ENCODE measurements around the gene SUB1. TPM values are rescaled to one million over a fixed set of nuclear protein-coding genes. Genes with fewer than 3 reads are reported as not detected.
"Not testable (repeated sequence)": the region's sequence is repeated elsewhere in the genome, so short reads cannot be mapped to it uniquely, and the experiment has no call there.

SUB1 gene
- total RNA-seq, 1 donor from 2014 or later = 404 TPM

GRCh38 chr5:32573481-32573854, 11.9 kb upstream of the SUB1 start:
- H3K4me3 Mint-ChIP-seq (ENCODE audit: low read depth); H3K27me3 Mint-ChIP-seq (ENCODE audit: low read depth); H3K4me1 Mint-ChIP-seq (ENCODE audit: low read depth); DNase-seq (ENCODE audit: low spot score); H3K9me3 Mint-ChIP-seq; H3K27ac Mint-ChIP-seq; intact Hi-C loops (cut with micrococcal nuclease): not testable (repeated sequence)
- peaks cover 13% of the 10 kb centered on the region for H3K36me3 Mint-ChIP-seq (ENCODE audit: low read depth)

GRCh38 chr5:32574540-32575175, 10.7 kb upstream of the SUB1 start:
- Mint-ChIP-seq H3K4me3 (ENCODE audit: low read depth) (no peak overlapping the region), H3K27me3 (ENCODE audit: low read depth) (no peaks in the 10 kb centered on the region), H3K9me3 (no peaks in the 10 kb centered on the region), H3K27ac (no peak overlapping the region), H3K4me1 (ENCODE audit: low read depth) (peaks cover 1% of the 10 kb centered on the region), H3K36me3 (ENCODE audit: low read depth) (peaks cover 8% of the 10 kb centered on the region)
- intact Hi-C loops (cut with micrococcal nuclease) = no loop called here
- no peak for DNase-seq (ENCODE audit: low spot score)

- peaks cover 4% of the 10 kb centered on the region for H3K36me3 Mint-ChIP-seq (ENCODE audit: low read depth)
- no peak overlapping the region for H3K27ac Mint-ChIP-seq
- peaks cover 22% of the 10 kb centered on the region for H3K4me1 Mint-ChIP-seq (ENCODE audit: low read depth)
- H3K9me3 Mint-ChIP-seq = no peaks in the 10 kb centered on the region
- intact Hi-C loops (cut with micrococcal nuclease) = no loop called here
- no peak overlapping the region for H3K4me3 Mint-ChIP-seq (ENCODE audit: low read depth)
- H3K27me3 Mint-ChIP-seq (ENCODE audit: low read depth) = no peaks in the 10 kb centered on the region
- DNase-seq (ENCODE audit: low spot score) = no peak
These were observed 7.0 kb upstream of the SUB1 start for GRCh38 chr5:32578363-32578762.

- Mint-ChIP-seq H3K4me3 (ENCODE audit: low read depth) (no peak overlapping the region), H3K36me3 (ENCODE audit: low read depth) (peaks cover 4% of the 10 kb centered on the region), H3K27me3 (ENCODE audit: low read depth) (no peaks in the 10 kb centered on the region), H3K9me3 (no peaks in the 10 kb centered on the region), H3K27ac (no peak overlapping the region), H3K4me1 (ENCODE audit: low read depth) (peaks cover 26% of the 10 kb centered on the region)
- DNase-seq (ENCODE audit: low spot score) = no peak
- intact Hi-C loops (cut with micrococcal nuclease) = no loop called here
These were observed 6.6 kb upstream of the SUB1 start for GRCh38 chr5:32578764-32579163.

GRCh38 chr5:32581010-32581785, 4.2 kb upstream of the SUB1 start:
- Mint-ChIP-seq H3K36me3 (ENCODE audit: low read depth) (peaks cover 3% of the 10 kb centered on the region), H3K9me3 (no peaks in the 10 kb centered on the region), H3K4me1 (ENCODE audit: low read depth) (peaks cover 39% of the 10 kb centered on the region), H3K27ac (peak overlapping the region; percentile 38), H3K27me3 (ENCODE audit: low read depth) (no peaks in the 10 kb centered on the region), H3K4me3 (ENCODE audit: low read depth) (no peak overlapping the region)
- intact Hi-C loops (cut with micrococcal nuclease) = no loop called here
- DNase-seq (ENCODE audit: low spot score) = no peak

GRCh38 chr5:32583582-32584232, 1.6 kb upstream of the SUB1 start:
- H3K9me3 Mint-ChIP-seq = no peaks in the 10 kb centered on the region
- intact Hi-C loops (cut with micrococcal nuclease) = no loop called here
- no peaks in the 10 kb centered on the region for H3K27me3 Mint-ChIP-seq (ENCODE audit: low read depth)
- no peak for DNase-seq (ENCODE audit: low spot score)
- H3K27ac Mint-ChIP-seq = peak overlapping the region; percentile 29
- peaks cover 19% of the 10 kb centered on the region for H3K36me3 Mint-ChIP-seq (ENCODE audit: low read depth)
- H3K4me3 Mint-ChIP-seq (ENCODE audit: low read depth) = peak overlapping the region; percentile 41
- H3K4me1 Mint-ChIP-seq (ENCODE audit: low read depth) = peaks cover 52% of the 10 kb centered on the region

GRCh38 chr5:32584646-32585045, 711 bp upstream of the SUB1 start:
- Mint-ChIP-seq H3K9me3 (no peaks in the 10 kb centered on the region), H3K36me3 (ENCODE audit: low read depth) (peaks cover 25% of the 10 kb centered on the region), H3K27me3 (ENCODE audit: low read depth) (no peaks in the 10 kb centered on the region), H3K4me3 (ENCODE audit: low read depth) (peak overlapping the region; percentile 96), H3K27ac (peak overlapping the region; percentile 99), H3K4me1 (ENCODE audit: low read depth) (peaks cover 56% of the 10 kb centered on the region)
- DNase-seq (ENCODE audit: low spot score) = no peak
- intact Hi-C loops (cut with micrococcal nuclease) = loop anchor here (1.0 to 5.0 kb wide), 4 partner anchors 53 to 857 kb away; partner anchors contain the start of gene GOLPH3

GRCh38 chr5:32585122-32585445, 273 bp upstream of the SUB1 start:
- Mint-ChIP-seq H3K4me1 (ENCODE audit: low read depth) (peaks cover 57% of the 10 kb centered on the region), H3K36me3 (ENCODE audit: low read depth) (peaks cover 27% of the 10 kb centered on the region), H3K4me3 (ENCODE audit: low read depth) (peak overlapping the region; percentile 96), H3K9me3 (no peaks in the 10 kb centered on the region), H3K27ac (peak overlapping the region; percentile 99), H3K27me3 (ENCODE audit: low read depth) (no peaks in the 10 kb centered on the region)
- no peak for DNase-seq (ENCODE audit: low spot score)
- intact Hi-C loops (cut with micrococcal nuclease) = loop anchor here (1.0 to 5.0 kb wide), 4 partner anchors 54 to 856 kb away; partner anchors contain the start of gene GOLPH3

- Mint-ChIP-seq H3K4me1 (ENCODE audit: low read depth) (peaks cover 54% of the 10 kb centered on the region), H3K4me3 (ENCODE audit: low read depth) (peak overlapping the region; percentile 96), H3K9me3 (no peaks in the 10 kb centered on the region), H3K36me3 (ENCODE audit: low read depth) (peaks cover 34% of the 10 kb centered on the region), H3K27ac (peak overlapping the region; percentile 99), H3K27me3 (ENCODE audit: low read depth) (no peaks in the 10 kb centered on the region)
- intact Hi-C loops (cut with micrococcal nuclease) = loop anchor here (1.0 to 5.0 kb wide), 3 partner anchors 49 to 414 kb away; partner anchors contain the start of genes GOLPH3 and MTMR12
- DNase-seq (ENCODE audit: low spot score) = no peak
These were observed 881 bp downstream of the SUB1 start for GRCh38 chr5:32586276-32586599.

- intact Hi-C loops (cut with micrococcal nuclease) = loop anchor here (2.0 to 5.0 kb wide), 2 partner anchors 274 to 415 kb away; partner anchors contain the start of genes GOLPH3 and MTMR12
- peak overlapping the region; percentile 99 for H3K27ac Mint-ChIP-seq
- H3K4me3 Mint-ChIP-seq (ENCODE audit: low read depth) = peak overlapping the region; percentile 96
- H3K36me3 Mint-ChIP-seq (ENCODE audit: low read depth) = peaks cover 41% of the 10 kb centered on the region
- DNase-seq (ENCODE audit: low spot score) = no peak
- no peaks in the 10 kb centered on the region for H3K27me3 Mint-ChIP-seq (ENCODE audit: low read depth)
- H3K9me3 Mint-ChIP-seq = no peaks in the 10 kb centered on the region
- H3K4me1 Mint-ChIP-seq (ENCODE audit: low read depth) = peaks cover 53% of the 10 kb centered on the region
These were observed 1.8 kb downstream of the SUB1 start for GRCh38 chr5:32587067-32587551.

GRCh38 chr5:32589416-32589815, 4.1 kb downstream of the SUB1 start:
- intact Hi-C loops (cut with micrococcal nuclease) = loop anchor here (5.0 kb wide), 1 partner anchor 417 kb away; the partner anchor contains the start of gene GOLPH3
- H3K9me3 Mint-ChIP-seq = no peaks in the 10 kb centered on the region
- peaks cover 53% of the 10 kb centered on the region for H3K4me1 Mint-ChIP-seq (ENCODE audit: low read depth)
- no peak overlapping the region for H3K4me3 Mint-ChIP-seq (ENCODE audit: low read depth)
- peaks cover 62% of the 10 kb centered on the region for H3K36me3 Mint-ChIP-seq (ENCODE audit: low read depth)
- H3K27me3 Mint-ChIP-seq (ENCODE audit: low read depth) = no peaks in the 10 kb centered on the region
- no peak overlapping the region for H3K27ac Mint-ChIP-seq
- no peak for DNase-seq (ENCODE audit: low spot score)

- no peaks in the 10 kb centered on the region for H3K27me3 Mint-ChIP-seq (ENCODE audit: low read depth)
- H3K36me3 Mint-ChIP-seq (ENCODE audit: low read depth) = peaks cover 70% of the 10 kb centered on the region
- no peak overlapping the region for H3K27ac Mint-ChIP-seq
- H3K4me1 Mint-ChIP-seq (ENCODE audit: low read depth) = peaks cover 50% of the 10 kb centered on the region
- intact Hi-C loops (cut with micrococcal nuclease) = loop anchor here (1.0 to 5.0 kb wide), 3 partner anchors 101 to 418 kb away; partner anchors contain the start of gene GOLPH3
- H3K9me3 Mint-ChIP-seq = no peaks in the 10 kb centered on the region
- no peak for DNase-seq (ENCODE audit: low spot score)
- no peak overlapping the region for H3K4me3 Mint-ChIP-seq (ENCODE audit: low read depth)
These were observed 4.8 kb downstream of the SUB1 start for GRCh38 chr5:32589942-32590869.
